HepG2 (cell line): ENCODE results near the gene GNG12. TPM values are rescaled to one million over a fixed set of nuclear protein-coding genes. Genes with fewer than 3 reads are reported as not detected.

Experiments used
- AFF4 ChIP-seq: sonication (generic); formaldehyde crosslinking; IDR thresholded peaks from 2 replicates; pipeline ENCODE4 v1.4.0; 2020; ENCODE audit warnings: missing genetic modification reagents
- ARID2 ChIP-seq: sonication (generic); formaldehyde crosslinking; IDR thresholded peaks from 2 replicates; pipeline ENCODE4 v1.8.1; 2022; ENCODE audit warnings: mild to moderate bottlenecking, missing genetic modification reagents, borderline replicate concordance
- ARNT ChIP-seq: fragments of 450-650 bp; IDR thresholded peaks from 2 replicates; pipeline ENCODE4 v1.6.1; 2017
- FLYWCH1 ChIP-seq: sonication (generic); formaldehyde crosslinking; IDR thresholded peaks from 2 replicates; pipeline ENCODE4 v1.8.1; 2023; ENCODE audit warnings: mild to moderate bottlenecking, missing genetic modification reagents
- FOSL2 ChIP-seq: sonication (generic); formaldehyde crosslinking; IDR thresholded peaks from 2 replicates; pipeline ENCODE4 v1.4.0; 2020; ENCODE audit warnings: missing genetic modification reagents
- GPBP1L1 ChIP-seq: sonication (generic); formaldehyde crosslinking; IDR thresholded peaks from 2 replicates; pipeline ENCODE4 v1.5.0; 2020; ENCODE audit warnings: mild to moderate bottlenecking, missing genetic modification reagents
- HHEX ChIP-seq: IDR thresholded peaks from 2 replicates; pipeline ENCODE4 v1.6.1; 2016; ENCODE audit warnings: control low read depth
- HOXA3 ChIP-seq: sonication (generic); formaldehyde crosslinking; IDR thresholded peaks from 2 replicates; pipeline ENCODE4 v1.5.0; 2020; ENCODE audit warnings: missing genetic modification reagents
- HOXA7 ChIP-seq: sonication (generic); formaldehyde crosslinking; IDR thresholded peaks from 2 replicates; pipeline ENCODE4 v1.8.1; 2022; ENCODE audit warnings: mild to moderate bottlenecking, missing genetic modification reagents, moderate library complexity
- IRF2 ChIP-seq: IDR thresholded peaks from 2 replicates; pipeline ENCODE4 v1.6.1; 2018; ENCODE audit warnings: missing genetic modification reagents, missing compliant biosample characterization
- JARID2 ChIP-seq: sonication (generic); formaldehyde crosslinking; IDR thresholded peaks from 2 replicates; pipeline ENCODE4 v1.8.1; 2023; ENCODE audit warnings: missing genetic modification reagents, inconsistent platforms; ENCODE audit not compliant: insufficient replicate concordance
- KLF6 ChIP-seq: IDR thresholded peaks from 2 replicates; pipeline ENCODE4 v1.8.0; 2016; ENCODE audit warnings: missing biosample characterization, missing genetic modification reagents
- MATR3 ChIP-seq: sonication (generic); formaldehyde crosslinking; IDR thresholded peaks from 2 replicates; pipeline ENCODE4 v1.4.0; 2020; ENCODE audit warnings: missing genetic modification reagents
- MBD4 ChIP-seq: IDR thresholded peaks from 2 replicates; pipeline ENCODE4 v1.6.1; 2012; ENCODE audit warnings: low read length, inconsistent platforms, borderline replicate concordance
- NFYC ChIP-seq: IDR thresholded peaks from 2 replicates; pipeline ENCODE4 v1.6.1; 2016; ENCODE audit warnings: missing genetic modification reagents, missing compliant biosample characterization
- PAF1 ChIP-seq: IDR thresholded peaks from 2 replicates; pipeline ENCODE4 v1.6.1; 2016; ENCODE audit warnings: missing genetic modification reagents, missing compliant biosample characterization
- SUZ12 ChIP-seq: fragments of 150-350 bp; IDR thresholded peaks from 2 replicates; pipeline ENCODE4 v1.6.1; 2014; ENCODE audit warnings: low read depth, low read length
- ZKSCAN8 ChIP-seq: IDR thresholded peaks from 2 replicates; pipeline ENCODE4 v1.6.1; 2016; ENCODE audit warnings: borderline replicate concordance, missing genetic modification reagents, missing compliant biosample characterization
- ZNF354B ChIP-seq: sonication (generic); formaldehyde crosslinking; IDR thresholded peaks from 2 replicates; pipeline ENCODE4 v1.8.0; 2022; ENCODE audit warnings: mild to moderate bottlenecking, missing genetic modification reagents
- ZNF512B ChIP-seq: sonication (generic); formaldehyde crosslinking; IDR thresholded peaks from 2 replicates; pipeline ENCODE4 v1.5.1; 2020; ENCODE audit warnings: missing genetic modification reagents, mild to moderate bottlenecking, borderline replicate concordance
- ZNF709 ChIP-seq: sonication (generic); formaldehyde crosslinking; IDR thresholded peaks from 2 replicates; pipeline ENCODE4 v1.5.0; 2020; ENCODE audit warnings: mild to moderate bottlenecking, missing genetic modification reagents
- polyA plus RNA-seq, 8 experiments: library from polyadenylated mRNA; depleted of rRNA in 3 of 8; stranded (reverse) in 7 of 8; unstranded in 1 of 8; fragments of >200 nt; fragmentation: Illumina TruSeq in 4 of 8; extraction: Trizol in 4 of 8; gene quantifications; 2 replicates each; pipeline versions ENCODE4 v1.2.1 to v1.2.3, GENCODE V29; 2011 to 2016; ENCODE audit warnings: low read depth in 4 of 8, missing spikeins in 1 of 8, mixed read lengths in 1 of 8; ENCODE audit not compliant: insufficient read depth in 1 of 8
- total RNA-seq, 5 experiments: library from RNA; depleted of rRNA; stranded (reverse); fragments of >200 nt; fragmentation: Illumina TruSeq; extraction: Trizol; gene quantifications; 2 replicates each; pipeline ENCODE4 v1.2.3, GENCODE V29; 2016; ENCODE audit warnings: low read depth in 1 of 5
- TF ChIP-seq, protein P1 (sequence below): sonication (generic); formaldehyde crosslinking; IDR thresholded peaks from 2 replicates; pipeline ENCODE4 v1.5.1; 2020; ENCODE audit warnings: mild to moderate bottlenecking, moderate library complexity, missing genetic modification reagents

Gene GNG12
- total and polyA plus RNA-seq, 2 of the 13 experiments (the other 11 are each of a cell fraction or from before 2014, with no cell fraction given) = 0.11 TPM

DNA sequence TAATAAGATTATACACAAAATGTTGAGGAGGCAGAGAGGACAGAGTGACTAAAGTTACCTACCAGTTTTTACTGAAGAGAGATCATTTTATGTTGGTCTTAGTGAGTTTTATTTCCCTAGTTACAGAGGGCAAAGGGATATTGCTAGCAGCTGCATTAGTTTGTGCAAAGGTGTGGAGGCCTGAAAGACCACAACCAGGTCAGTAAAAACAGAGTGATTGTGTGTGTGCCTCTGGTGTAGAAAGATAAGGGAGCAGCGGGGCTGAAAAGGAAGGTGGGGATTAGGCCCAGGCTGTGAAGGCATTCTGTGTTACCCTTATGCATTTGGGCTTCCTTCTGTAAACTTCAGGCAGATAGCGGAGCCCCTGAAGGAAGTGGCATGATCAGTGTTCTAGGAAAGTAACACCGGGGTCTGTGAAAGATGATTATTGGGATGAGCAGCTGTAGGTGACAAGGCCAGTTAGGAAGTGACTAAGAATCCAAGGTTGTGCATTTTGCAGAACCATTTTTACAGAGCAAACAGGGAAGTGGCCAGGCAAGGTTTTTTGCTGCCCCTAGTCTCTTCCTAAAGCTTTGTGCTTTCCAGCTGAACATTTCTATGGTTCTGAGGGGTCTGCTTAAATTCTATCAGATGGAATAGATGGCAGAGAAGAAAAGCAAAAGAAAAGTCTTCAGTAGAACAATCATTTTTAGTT is 144.6 kb downstream of the GNG12 start (continued):
- TF ChIP-seq ZNF512B (CRISPR knock-in tag) (no peak), ZKSCAN8 (no peak), AFF4 (CRISPR knock-in tag) (0 out of 2 replicates have a peak, but pooled peaks have one; percentile 51), PAF1 (CRISPR knock-in tag) (peak; percentile 87; the same call in 1 of the 2 replicates), NFYC (CRISPR knock-in tag) (no peak), HOXA3 (no peak), KLF6 (no peak), ZNF709 (CRISPR knock-in tag) (no peak), HOXA7 (no peak), SUZ12 (no peak), ARID2 (CRISPR knock-in tag) (no peak), ZNF354B (CRISPR knock-in tag) (no peak), GPBP1L1 (no peak), HHEX (CRISPR knock-in tag) (no peak), JARID2 (CRISPR knock-in tag) (no peak), IRF2 (CRISPR knock-in tag) (no peak), ARNT (no peak), MBD4 (peak; percentile 59; the same call in 1 of the 2 replicates), FLYWCH1 (CRISPR knock-in tag) (no peak), MATR3 (CRISPR knock-in tag) (no peak), FOSL2 (peak; percentile 12; the same call in 1 of the 2 replicates)
- TF ChIP-seq, protein P1, sequence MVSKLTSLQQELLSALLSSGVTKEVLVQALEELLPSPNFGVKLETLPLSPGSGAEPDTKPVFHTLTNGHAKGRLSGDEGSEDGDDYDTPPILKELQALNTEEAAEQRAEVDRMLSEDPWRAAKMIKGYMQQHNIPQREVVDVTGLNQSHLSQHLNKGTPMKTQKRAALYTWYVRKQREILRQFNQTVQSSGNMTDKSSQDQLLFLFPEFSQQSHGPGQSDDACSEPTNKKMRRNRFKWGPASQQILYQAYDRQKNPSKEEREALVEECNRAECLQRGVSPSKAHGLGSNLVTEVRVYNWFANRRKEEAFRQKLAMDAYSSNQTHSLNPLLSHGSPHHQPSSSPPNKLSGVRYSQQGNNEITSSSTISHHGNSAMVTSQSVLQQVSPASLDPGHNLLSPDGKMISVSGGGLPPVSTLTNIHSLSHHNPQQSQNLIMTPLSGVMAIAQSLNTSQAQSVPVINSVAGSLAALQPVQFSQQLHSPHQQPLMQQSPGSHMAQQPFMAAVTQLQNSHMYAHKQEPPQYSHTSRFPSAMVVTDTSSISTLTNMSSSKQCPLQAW (CRISPR knock-in tag) = 0 out of 2 replicates have a peak, but pooled peaks have one; percentile 19
